HG03139 (cell line): Measurements from ENCODE around the gene HOMER2.
A peak's percentile ranks its signal among the peaks of the same experiment; 100 is the strongest.

Experiments used
- ATAC-seq: cut with Tn5 transposase; IDR thresholded peaks from one replicate; pipeline ENCODE4 v1.9.1; 2021; ENCODE audit not compliant: unreplicated experiment

HOMER2 gene

GRCh38 chr15:82807920-82808633 lies 144.4 kb downstream of the HOMER2 start:
- no peak for ATAC-seq

- ATAC-seq: peak; percentile 50
These were observed 146.5 kb downstream of the HOMER2 start, which contains the start of gene FSD2 for GRCh38 chr15:82805994-82806406. Gene FSD2, minus strand, starts transcription at chr15:82806069. Its CDS starts 18,679 bp downstream, at chr15:82787390.

GRCh38 chr15:82804575-82804949 lies 148.0 kb downstream of the HOMER2 start:
- no peak for ATAC-seq

- no peak for ATAC-seq
These were observed 148.5 kb downstream of the HOMER2 start for GRCh38 chr15:82803793-82804574.

- ATAC-seq: no peak
These were observed 150.0 kb downstream of the HOMER2 start for GRCh38 chr15:82802497-82802896.

- ATAC-seq: no peak
These were observed 153.2 kb downstream of the HOMER2 start for GRCh38 chr15:82799183-82799841.
